ENCODE measurements around the gene GNAI2.
A peak's percentile ranks its signal among the peaks of the same experiment; 100 is the strongest.

Gene GNAI2

DNA sequence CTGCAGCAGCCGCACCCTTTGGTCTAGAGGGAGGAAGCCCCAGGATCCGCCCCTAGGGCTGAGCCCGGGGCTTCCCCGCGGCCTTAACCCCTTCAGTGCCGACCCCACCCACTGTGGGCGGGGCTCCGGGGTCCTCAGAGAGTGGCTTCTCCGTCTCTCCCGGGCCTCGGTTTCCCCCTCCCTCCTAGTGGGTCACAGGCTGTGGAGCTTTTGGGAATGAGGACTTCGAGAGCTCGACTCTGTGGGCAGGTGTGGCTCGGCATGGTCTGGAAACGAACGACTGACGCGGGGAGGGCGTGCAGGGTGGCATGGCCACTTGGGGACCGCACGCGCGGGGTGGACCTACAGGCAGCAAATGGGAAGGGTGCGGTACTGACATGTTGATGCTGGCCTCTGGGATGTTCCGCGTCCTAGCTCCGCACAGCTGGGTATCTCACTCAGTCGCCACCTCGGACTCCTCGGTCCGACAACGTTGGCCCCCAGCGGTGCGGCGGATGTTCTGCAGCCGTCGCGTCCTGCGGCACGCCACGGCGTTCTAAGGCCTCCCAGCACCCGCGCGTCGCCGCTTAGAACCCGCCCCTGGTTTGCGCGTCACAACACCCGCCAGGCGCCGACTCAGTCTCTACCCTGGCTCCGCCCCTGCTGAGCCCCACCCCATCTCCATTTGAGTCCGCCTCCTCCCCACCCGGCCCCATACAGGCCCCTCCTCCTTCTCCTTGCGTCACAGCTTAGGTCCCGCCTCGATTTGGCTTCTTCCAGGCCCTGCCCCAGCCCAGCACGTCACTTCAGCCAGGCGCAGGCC lies 63.0 kb downstream of the GNAI2 start, which contains the start of the genes HYAL3 and NAA80:
Gene HYAL3, minus strand, starts transcription at position 570 of the 802 bp plus-strand sequence. CDS start 3,803 bp downstream, outside the sequence.
Gene NAA80, minus strand, starts transcription at position 570 of the 802 bp plus-strand sequence. CDS start 1,942 bp downstream, outside the sequence.
- H3K36me3 ChIP-seq (ENCODE audit: control insufficient read depth, insufficient read depth, low read length, severe bottlenecking), result no peaks in the 10 kb centered on the region
- DNase-seq (ENCODE audit: low read depth), result peak; percentile 100
- no peaks in the 10 kb centered on the region for H3K27me3 ChIP-seq (replicated peaks; ENCODE audit: control insufficient read depth, insufficient read depth, low read length)
- peak within 1 kb of the TSS; percentile 87 for H3K4me3 ChIP-seq (ENCODE audit: low read length)
- peak within 1 kb of the TSS; percentile 95 for H3K9ac ChIP-seq (ENCODE audit: low read length)
- H3K4me1 ChIP-seq (ENCODE audit: control insufficient read depth, insufficient read depth, low read length), result peaks cover 22% of the 10 kb centered on the region
- no peaks in the 10 kb centered on the region for H3K9me3 ChIP-seq (ENCODE audit: control insufficient read depth, low read length)

DNA sequence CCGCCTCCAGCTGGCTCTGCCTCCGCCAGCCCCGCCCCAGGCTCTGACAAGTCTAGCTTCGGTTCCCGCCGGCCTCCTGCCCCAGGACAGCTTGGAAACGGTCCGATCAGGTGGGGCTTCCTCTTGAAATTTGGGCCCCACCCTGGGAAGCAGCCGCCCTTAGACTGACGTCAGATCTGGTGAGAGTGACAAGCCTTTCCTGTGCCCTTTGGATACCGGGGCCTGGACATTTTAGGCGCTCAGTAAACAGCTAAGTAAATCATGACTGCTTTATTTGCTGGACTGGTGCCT lies 63.6 kb downstream of the GNAI2 start:
- Histone ChIP-seq H3K36me3 (ENCODE audit: control insufficient read depth, insufficient read depth, low read length, severe bottlenecking) (no peaks in the 10 kb centered on the region), H3K9ac (ENCODE audit: low read length) (peak overlapping the region; percentile 91), H3K4me1 (ENCODE audit: control insufficient read depth, insufficient read depth, low read length) (peaks cover 22% of the 10 kb centered on the region), H3K27me3 (replicated peaks; ENCODE audit: control insufficient read depth, insufficient read depth, low read length) (no peaks in the 10 kb centered on the region), H3K4me3 (ENCODE audit: low read length) (peak overlapping the region; percentile 80), H3K9me3 (ENCODE audit: control insufficient read depth, low read length) (no peaks in the 10 kb centered on the region)
- DNase-seq (ENCODE audit: low read depth), result no peak

DNA sequence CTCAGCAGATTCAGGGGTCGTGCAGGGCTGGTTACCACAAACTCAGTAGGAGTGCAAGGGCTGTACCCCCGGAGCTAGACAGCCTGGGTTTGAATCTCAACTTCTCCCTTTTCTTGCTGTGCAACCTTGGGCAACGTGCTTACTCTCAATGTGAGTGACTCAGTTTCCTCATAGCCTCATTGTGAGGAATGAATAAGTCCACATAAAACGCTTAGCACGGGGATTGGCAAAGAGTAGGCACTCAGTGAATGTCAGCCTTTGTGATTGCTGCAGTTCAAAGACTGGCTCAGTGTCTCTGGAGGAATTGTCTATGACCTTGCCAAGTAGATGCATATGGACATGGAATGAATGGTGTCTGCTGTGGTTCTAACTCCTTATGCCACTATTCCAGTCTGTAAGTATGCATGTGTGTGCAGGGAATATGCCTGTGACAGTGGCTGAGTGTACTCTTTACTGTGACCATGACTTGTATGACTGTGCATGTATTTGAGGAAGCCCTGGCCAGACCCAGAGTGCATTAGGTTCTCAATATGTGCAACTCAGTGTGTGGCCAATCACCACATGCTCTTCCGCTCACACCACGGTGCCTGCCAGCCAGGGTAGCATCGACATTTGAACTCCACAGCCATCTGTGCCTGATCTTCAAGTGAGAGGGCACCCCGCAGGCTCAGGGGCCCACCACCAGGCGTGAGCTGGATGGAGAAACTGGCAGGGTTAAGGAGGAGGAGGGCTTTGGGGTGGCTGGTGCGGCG lies 64.1 kb downstream of the GNAI2 start:
- H3K27me3 ChIP-seq (replicated peaks; ENCODE audit: control insufficient read depth, insufficient read depth, low read length), result no peaks in the 10 kb centered on the region
- DNase-seq (ENCODE audit: low read depth), result peak; percentile 61
- H3K9ac ChIP-seq (ENCODE audit: low read length), result peak overlapping the region; percentile 91
- H3K36me3 ChIP-seq (ENCODE audit: control insufficient read depth, insufficient read depth, low read length, severe bottlenecking), result no peaks in the 10 kb centered on the region
- H3K4me1 ChIP-seq (ENCODE audit: control insufficient read depth, insufficient read depth, low read length), result peaks cover 22% of the 10 kb centered on the region
- H3K4me3 ChIP-seq (ENCODE audit: low read length), result peak overlapping the region; percentile 80
- no peaks in the 10 kb centered on the region for H3K9me3 ChIP-seq (ENCODE audit: control insufficient read depth, low read length)

DNA sequence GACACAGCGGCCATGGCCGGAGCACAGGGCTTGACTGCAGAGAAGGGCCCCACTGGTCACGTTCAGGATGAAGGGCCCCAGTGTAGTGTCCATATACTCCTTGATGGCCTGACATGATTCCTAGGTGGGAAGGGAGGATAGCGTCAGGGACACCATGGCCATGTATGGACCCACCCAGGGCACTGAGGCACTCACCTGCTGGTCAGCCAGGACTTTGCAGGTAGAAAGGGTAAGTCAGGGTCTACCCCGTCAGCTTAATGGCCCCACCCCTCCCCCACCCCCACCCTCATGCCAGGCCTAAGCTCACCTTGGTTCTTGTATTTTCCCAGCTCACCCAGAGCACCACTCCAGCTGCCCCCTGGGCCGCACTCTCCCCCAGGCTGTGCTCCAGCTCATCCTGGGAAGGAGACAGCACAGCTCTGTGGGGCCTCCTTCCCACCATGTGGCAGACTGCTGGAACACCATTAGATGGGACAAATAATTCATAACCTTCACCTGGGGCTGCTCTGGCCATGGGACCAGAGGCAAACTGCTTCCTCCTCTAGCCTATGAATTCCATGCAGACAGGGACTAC lies 64.8 kb downstream of the GNAI2 start:
- H3K9me3 ChIP-seq (ENCODE audit: control insufficient read depth, low read length), result no peaks in the 10 kb centered on the region
- H3K36me3 ChIP-seq (ENCODE audit: control insufficient read depth, insufficient read depth, low read length, severe bottlenecking), result no peaks in the 10 kb centered on the region
- H3K4me3 ChIP-seq (ENCODE audit: low read length), result peak overlapping the region; percentile 80
- no peak overlapping the region for H3K9ac ChIP-seq (ENCODE audit: low read length)
- no peaks in the 10 kb centered on the region for H3K27me3 ChIP-seq (replicated peaks; ENCODE audit: control insufficient read depth, insufficient read depth, low read length)
- no peak for DNase-seq (ENCODE audit: low read depth)
- H3K4me1 ChIP-seq (ENCODE audit: control insufficient read depth, insufficient read depth, low read length), result peaks cover 22% of the 10 kb centered on the region

DNA sequence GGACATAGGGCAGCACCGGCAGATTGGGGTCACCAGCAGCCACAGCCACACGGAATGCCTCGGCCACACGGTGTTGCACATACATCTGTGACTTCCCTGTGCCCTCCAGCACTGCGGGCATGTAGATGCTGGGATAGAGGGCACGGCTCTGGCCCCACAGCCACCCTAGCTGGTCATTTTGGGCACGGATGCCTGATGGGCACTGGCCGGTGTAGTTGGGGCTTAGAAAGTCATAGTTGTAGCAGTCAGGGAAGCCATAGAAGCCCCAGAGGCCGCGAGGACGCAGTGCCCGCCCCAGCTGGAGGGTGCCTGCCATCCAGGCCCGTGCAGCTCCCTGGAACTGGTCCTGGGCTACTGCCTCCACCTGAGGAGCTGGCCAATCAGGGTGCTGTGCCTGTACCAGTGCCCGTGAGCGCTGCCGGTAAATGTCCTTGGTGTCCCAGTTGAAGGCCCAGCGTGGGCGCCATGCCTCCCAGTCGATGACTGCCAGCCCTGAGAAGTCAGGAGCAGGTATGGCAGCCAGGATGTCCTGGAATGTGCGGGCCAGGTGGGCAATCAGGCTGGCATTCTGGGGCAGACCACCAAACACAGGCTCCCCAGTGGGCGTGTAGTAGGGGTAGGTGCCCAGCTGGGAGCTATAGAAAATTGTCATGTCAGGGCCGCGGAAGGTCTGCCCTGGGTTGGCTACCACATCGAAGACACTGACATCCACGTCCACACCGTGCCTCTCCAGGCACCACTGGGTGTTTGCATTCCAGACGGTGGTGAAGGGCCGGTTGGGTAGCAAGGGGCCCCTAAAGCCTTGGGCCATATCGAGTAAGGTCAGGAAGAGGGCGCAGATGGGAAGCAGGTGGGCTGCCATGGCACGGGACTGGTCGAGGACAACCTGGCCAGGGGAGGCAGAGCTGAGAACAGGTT lies 66.3 kb downstream of the GNAI2 start:
- Histone ChIP-seq H3K4me3 (ENCODE audit: low read length) (no peak overlapping the region), H3K36me3 (ENCODE audit: control insufficient read depth, insufficient read depth, low read length, severe bottlenecking) (no peaks in the 10 kb centered on the region), H3K4me1 (ENCODE audit: control insufficient read depth, insufficient read depth, low read length) (peaks cover 22% of the 10 kb centered on the region), H3K9ac (ENCODE audit: low read length) (no peak overlapping the region), H3K9me3 (ENCODE audit: control insufficient read depth, low read length) (no peaks in the 10 kb centered on the region), H3K27me3 (replicated peaks; ENCODE audit: control insufficient read depth, insufficient read depth, low read length) (no peaks in the 10 kb centered on the region)
- DNase-seq (ENCODE audit: low read depth), result no peak

DNA sequence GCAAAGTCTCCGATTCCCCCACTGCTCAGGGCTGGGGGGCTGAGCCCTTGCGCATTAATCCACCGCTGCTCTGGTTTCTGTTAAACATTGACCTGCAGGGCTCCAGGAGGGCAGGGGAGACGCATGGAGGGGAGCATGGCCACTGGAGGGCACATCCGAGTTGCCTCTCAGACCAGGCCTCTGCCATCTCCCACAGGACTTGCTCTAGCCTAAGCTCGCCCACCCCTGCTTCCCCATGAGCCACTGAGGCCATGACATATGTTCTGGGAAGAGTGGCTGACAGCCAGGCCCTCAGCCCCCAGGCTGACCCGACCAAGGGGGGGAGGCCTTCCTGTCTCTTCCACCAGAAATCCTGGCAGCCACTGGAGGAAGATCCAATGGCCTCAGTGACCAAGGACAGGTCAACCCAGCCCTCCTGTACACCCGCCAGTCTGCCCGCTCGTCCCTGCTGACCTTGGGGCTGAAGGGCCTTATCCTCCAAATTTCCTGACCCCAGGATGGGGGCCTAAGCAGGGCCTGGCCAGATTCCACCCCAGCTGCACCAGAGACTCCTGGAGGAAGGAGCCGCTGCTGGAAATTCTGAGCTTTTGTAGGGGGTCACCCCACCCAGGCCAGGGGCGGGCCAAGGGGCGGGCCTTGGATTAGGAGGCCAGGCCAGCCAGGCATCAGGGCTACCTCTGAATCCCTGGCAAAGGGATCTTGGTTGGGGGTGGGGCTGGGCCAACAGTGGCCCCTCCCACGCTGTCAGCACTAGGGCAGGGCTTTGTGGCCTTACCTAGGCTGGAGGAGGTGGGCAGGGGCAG lies 67.2 kb downstream of the GNAI2 start, which contains the start of gene HYAL1:
Gene HYAL1, minus strand, starts transcription at position 562 of the 803 bp plus-strand sequence. CDS start 618 bp downstream, outside the sequence.
- DNase-seq (ENCODE audit: low read depth), result no peak
- H3K36me3 ChIP-seq (ENCODE audit: control insufficient read depth, insufficient read depth, low read length, severe bottlenecking), result no peaks in the 10 kb centered on the region
- no peaks in the 10 kb centered on the region for H3K9me3 ChIP-seq (ENCODE audit: control insufficient read depth, low read length)
- H3K9ac ChIP-seq (ENCODE audit: low read length), result peak within 1 kb of the TSS; percentile 25
- no peak within 1 kb of the TSS for H3K4me3 ChIP-seq (ENCODE audit: low read length)
- no peaks in the 10 kb centered on the region for H3K27me3 ChIP-seq (replicated peaks; ENCODE audit: control insufficient read depth, insufficient read depth, low read length)
- H3K4me1 ChIP-seq (ENCODE audit: control insufficient read depth, insufficient read depth, low read length), result peaks cover 18% of the 10 kb centered on the region

DNA sequence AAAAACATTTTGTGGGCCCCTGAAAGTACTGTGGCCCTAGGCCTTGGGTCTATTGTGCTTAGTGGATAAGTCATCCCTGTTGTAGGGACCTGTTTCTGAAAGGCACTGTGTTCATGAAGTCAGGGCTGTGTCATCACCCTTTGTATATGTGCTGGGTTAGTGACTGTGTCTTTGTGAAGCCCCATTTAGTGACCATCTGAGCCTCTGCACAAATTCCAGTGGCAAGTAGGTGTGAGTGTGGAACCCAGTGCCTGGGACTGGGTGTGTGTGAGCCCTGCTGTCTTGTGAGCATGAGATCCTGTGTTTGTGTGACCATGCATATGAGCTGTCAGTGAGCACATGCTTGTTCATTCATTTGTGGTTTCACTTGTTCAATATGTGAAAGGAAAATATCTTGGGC lies 68.6 kb downstream of the GNAI2 start:
- H3K9me3 ChIP-seq (ENCODE audit: control insufficient read depth, low read length), result no peaks in the 10 kb centered on the region
- no peaks in the 10 kb centered on the region for H3K36me3 ChIP-seq (ENCODE audit: control insufficient read depth, insufficient read depth, low read length, severe bottlenecking)
- peaks cover 10% of the 10 kb centered on the region for H3K4me1 ChIP-seq (ENCODE audit: control insufficient read depth, insufficient read depth, low read length)
- no peaks in the 10 kb centered on the region for H3K27me3 ChIP-seq (replicated peaks; ENCODE audit: control insufficient read depth, insufficient read depth, low read length)
- no peak overlapping the region for H3K4me3 ChIP-seq (ENCODE audit: low read length)
- H3K9ac ChIP-seq (ENCODE audit: low read length), result no peak overlapping the region
- no peak for DNase-seq (ENCODE audit: low read depth)

Data from adipocyte (in vitro differentiated cells).